ENCODE results near the gene SFTA2. TPM values are rescaled to one million over a fixed set of nuclear protein-coding genes. Genes with fewer than 3 reads are reported as not detected.
A peak's percentile ranks its signal among the peaks of the same experiment; 100 is the strongest.

Gene SFTA2
- total RNA-seq, 1 donor from 2014 or later, result not detected

DNA sequence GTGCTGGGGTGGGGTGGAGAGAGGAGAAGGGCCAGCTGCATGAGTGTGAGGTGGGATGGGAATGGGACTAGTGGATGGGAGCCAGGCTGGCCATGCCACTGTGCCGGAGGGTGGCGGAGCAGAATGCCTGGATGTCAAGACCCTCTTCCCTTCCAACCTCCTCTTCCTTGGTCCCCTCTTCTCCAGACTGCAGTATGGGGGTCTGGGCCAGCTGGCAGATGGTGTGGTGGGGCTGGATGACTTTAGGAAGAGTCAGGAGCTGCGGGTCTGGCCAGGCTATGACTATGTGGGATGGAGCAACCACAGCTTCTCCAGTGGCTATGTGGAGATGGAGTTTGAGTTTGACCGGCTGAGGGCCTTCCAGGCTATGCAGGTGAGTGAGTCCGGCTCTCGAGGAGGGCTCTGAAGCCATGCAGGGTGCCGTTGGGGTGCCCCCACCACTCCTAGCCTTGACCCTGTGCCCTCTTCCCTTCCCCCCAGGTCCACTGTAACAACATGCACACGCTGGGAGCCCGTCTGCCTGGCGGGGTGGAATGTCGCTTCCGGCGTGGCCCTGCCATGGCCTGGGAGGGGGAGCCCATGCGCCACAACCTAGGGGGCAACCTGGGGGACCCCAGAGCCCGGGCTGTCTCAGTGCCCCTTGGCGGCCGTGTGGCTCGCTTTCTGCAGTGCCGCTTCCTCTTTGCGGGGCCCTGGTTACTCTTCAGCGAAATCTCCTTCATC, 40.0 kb downstream of the SFTA2 start:
- H3K27me3 Mint-ChIP-seq (ENCODE audit: low read depth), result no peaks in the 10 kb centered on the region
- no peak for DNase-seq (ENCODE audit: low spot score in 2 of 2, unreplicated experiment in 2 of 2)
- TF ChIP-seq CTCF (IDR thresholded peaks at IDR 0.05; ENCODE audit: unreplicated experiment), result no peak
- H3K27ac Mint-ChIP-seq, result no peak overlapping the region
- no peak overlapping the region for H3K4me3 Mint-ChIP-seq
- H3K36me3 Mint-ChIP-seq, result peaks cover 36% of the 10 kb centered on the region
- peaks cover 21% of the 10 kb centered on the region for H3K4me1 Mint-ChIP-seq
- no peaks in the 10 kb centered on the region for H3K9me3 Mint-ChIP-seq

DNA sequence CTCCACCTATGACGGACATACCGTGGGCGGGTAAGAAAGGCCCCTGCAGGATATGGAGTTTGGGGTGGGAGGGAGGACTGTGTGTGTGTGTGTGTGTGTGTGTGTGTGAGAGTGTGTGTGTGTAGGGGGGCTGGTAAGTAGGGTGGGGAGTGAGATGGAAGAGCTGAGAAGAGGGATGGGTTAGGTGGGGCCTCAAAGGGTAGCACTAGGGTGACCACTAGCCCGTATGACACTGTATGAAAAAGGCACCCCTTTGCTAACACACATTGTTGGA, 40.6 kb downstream of the SFTA2 start:
- Mint-ChIP-seq H3K36me3 (peaks cover 32% of the 10 kb centered on the region), H3K9me3 (no peaks in the 10 kb centered on the region), H3K27me3 (ENCODE audit: low read depth) (no peaks in the 10 kb centered on the region), H3K27ac (no peak overlapping the region), H3K4me1 (peaks cover 27% of the 10 kb centered on the region), H3K4me3 (no peak overlapping the region)
- no peak for TF ChIP-seq CTCF (IDR thresholded peaks at IDR 0.05; ENCODE audit: unreplicated experiment)
- no peak for DNase-seq (ENCODE audit: low spot score in 2 of 2, unreplicated experiment in 2 of 2)

GRCh38 chr6:30890646-30891449, 41.1 kb downstream of the SFTA2 start:
- no peak for TF ChIP-seq CTCF (IDR thresholded peaks at IDR 0.05; ENCODE audit: unreplicated experiment)
- peaks cover 33% of the 10 kb centered on the region for H3K4me1 Mint-ChIP-seq
- H3K9me3 Mint-ChIP-seq, result no peaks in the 10 kb centered on the region
- H3K36me3 Mint-ChIP-seq, result peaks cover 29% of the 10 kb centered on the region
- peak overlapping the region; percentile 66 for H3K27ac Mint-ChIP-seq
- no peak for DNase-seq (ENCODE audit: low spot score in 2 of 2, unreplicated experiment in 2 of 2)
- no peaks in the 10 kb centered on the region for H3K27me3 Mint-ChIP-seq (ENCODE audit: low read depth)
- H3K4me3 Mint-ChIP-seq, result no peak overlapping the region

DNA sequence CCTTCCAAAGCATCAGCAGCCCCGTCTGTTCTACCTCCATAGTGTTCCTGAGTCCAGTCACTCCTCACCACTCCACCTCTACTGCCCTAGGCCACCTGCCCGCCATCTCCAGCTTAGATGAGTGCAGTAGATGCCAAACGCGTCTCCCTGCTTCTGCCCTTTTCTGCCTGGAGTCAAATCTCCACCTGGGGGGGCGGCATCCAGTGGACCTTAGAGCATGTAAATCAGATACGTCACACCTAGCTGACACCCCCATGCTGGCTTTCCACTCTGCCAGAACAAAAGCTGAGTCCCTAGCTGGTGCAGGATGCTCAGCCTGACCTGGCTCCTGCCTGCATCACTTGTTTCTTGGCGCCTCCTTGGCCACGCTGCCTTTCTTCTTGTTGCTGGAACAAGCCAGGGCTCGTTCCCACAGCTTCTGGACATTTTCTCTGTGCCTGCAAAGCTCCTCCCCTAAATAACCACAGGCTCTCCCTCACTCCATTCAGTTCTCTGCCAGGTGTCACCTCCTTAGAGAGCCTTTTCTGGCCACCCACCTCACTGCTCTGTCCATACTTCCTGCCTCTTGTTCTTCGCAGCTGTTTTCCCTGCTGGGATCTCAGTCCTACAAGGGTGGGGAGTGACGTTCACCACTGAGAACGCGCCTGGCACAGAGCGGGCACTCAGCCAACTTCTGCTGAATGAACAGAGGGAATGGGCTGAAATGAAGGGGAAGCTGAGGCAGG, 41.9 kb downstream of the SFTA2 start:
- peaks cover 39% of the 10 kb centered on the region for H3K4me1 Mint-ChIP-seq
- H3K27ac Mint-ChIP-seq, result peak overlapping the region; percentile 66
- H3K4me3 Mint-ChIP-seq, result no peak overlapping the region
- H3K9me3 Mint-ChIP-seq, result no peaks in the 10 kb centered on the region
- no peaks in the 10 kb centered on the region for H3K27me3 Mint-ChIP-seq (ENCODE audit: low read depth)
- TF ChIP-seq CTCF (IDR thresholded peaks at IDR 0.05; ENCODE audit: unreplicated experiment), result no peak
- H3K36me3 Mint-ChIP-seq, result peaks cover 24% of the 10 kb centered on the region
- no peak for DNase-seq (ENCODE audit: low spot score in 2 of 2, unreplicated experiment in 2 of 2)

GRCh38 chr6:30889496-30889885, 42.5 kb downstream of the SFTA2 start:
- H3K27ac Mint-ChIP-seq, result peak overlapping the region; percentile 66
- peaks cover 39% of the 10 kb centered on the region for H3K4me1 Mint-ChIP-seq
- H3K4me3 Mint-ChIP-seq, result no peak overlapping the region
- no peaks in the 10 kb centered on the region for H3K9me3 Mint-ChIP-seq
- peaks cover 19% of the 10 kb centered on the region for H3K36me3 Mint-ChIP-seq
- DNase-seq (ENCODE audit: low spot score in 2 of 2, unreplicated experiment in 2 of 2), result no peak
- no peaks in the 10 kb centered on the region for H3K27me3 Mint-ChIP-seq (ENCODE audit: low read depth)
- TF ChIP-seq CTCF (IDR thresholded peaks at IDR 0.05; ENCODE audit: unreplicated experiment), result no peak

Data from mesothelial cell of epicardium (in vitro differentiated cells).